ENCODE measurements around the gene MMP8.
A peak's percentile ranks its signal among the peaks of the same experiment; 100 is the strongest.
"Not testable (repeated sequence)": the region's sequence is repeated elsewhere in the genome, so short reads cannot be mapped to it uniquely, and the experiment has no call there.

MMP8 gene

GRCh38 chr11:102724904-102725500, at the start of gene MMP8:
Gene MMP8, minus strand, starts transcription at chr11:102724954. Its CDS starts 99 bp downstream, at chr11:102724855.
- DNase-seq, result no peak

- DNase-seq, result no peak
These were observed 48.6 kb upstream of the MMP8 start for GRCh38 chr11:102773386-102773785.

- no peak for DNase-seq
These were observed 46.6 kb upstream of the MMP8 start for GRCh38 chr11:102771351-102771750.

GRCh38 chr11:102770191-102770590, 45.4 kb upstream of the MMP8 start:
- DNase-seq, result no peak

GRCh38 chr11:102767800-102768199, 43.0 kb upstream of the MMP8 start:
- no peak for DNase-seq

GRCh38 chr11:102763440-102763839, 38.7 kb upstream of the MMP8 start:
- DNase-seq, result no peak

- no peak for DNase-seq
These were observed 37.6 kb upstream of the MMP8 start for GRCh38 chr11:102762361-102762767.

- no peak for DNase-seq
These were observed 37.0 kb upstream of the MMP8 start for GRCh38 chr11:102761646-102762238.

- no peak for DNase-seq
These were observed 35.7 kb upstream of the MMP8 start for GRCh38 chr11:102760344-102761035.

GRCh38 chr11:102757823-102758549, 33.2 kb upstream of the MMP8 start:
- DNase-seq, result no peak

GRCh38 chr11:102753267-102753666, 28.5 kb upstream of the MMP8 start:
- no peak for DNase-seq

GRCh38 chr11:102751673-102752072, 26.9 kb upstream of the MMP8 start:
- DNase-seq, result no peak

- no peak for DNase-seq
These were observed 24.5 kb upstream of the MMP8 start for GRCh38 chr11:102749101-102749722.

GRCh38 chr11:102746746-102747578, 22.2 kb upstream of the MMP8 start:
- DNase-seq, result peak; percentile 58

GRCh38 chr11:102734650-102735049, 9.9 kb upstream of the MMP8 start:
- no peak for DNase-seq

GRCh38 chr11:102733232-102733875, 8.6 kb upstream of the MMP8 start:
- peak; percentile 66 for DNase-seq

- not testable (repeated sequence) for DNase-seq
These were observed 6.2 kb upstream of the MMP8 start for GRCh38 chr11:102730944-102731343.

GRCh38 chr11:102729849-102730815, 5.4 kb upstream of the MMP8 start:
- no peak for DNase-seq

GRCh38 chr11:102727890-102728289, 3.1 kb upstream of the MMP8 start:
- DNase-seq, result no peak

GRCh38 chr11:102722821-102723220, 1.9 kb downstream of the MMP8 start:
- DNase-seq, result no peak
